Prostate gland (tissue), 2 donors: ENCODE measurements around the gene LRRTM4. TPM values are rescaled to one million over a fixed set of nuclear protein-coding genes. Genes with fewer than 3 reads are reported as not detected.

Experiments
- DNase-seq: peaks from one replicate; pipeline ENCODE4 v3.0.0-alpha.2; 2019; ENCODE audit warnings: low spot score
- H3K27ac ChIP-seq, 2 donors: fragments of 200-600 bp; sonication (generic); 2 replicates each; pipeline ENCODE4 v1.5.1; 2017 to 2019
- H3K27me3 ChIP-seq: fragments of 200-600 bp; sonication (generic); replicated peaks from 2 replicates; pipeline ENCODE4 v1.5.1; 2019; ENCODE audit not compliant: insufficient read depth
- H3K36me3 ChIP-seq, 2 donors: fragments of 200-600 bp; sonication (generic); 1 replicate in 1 of 2; 2 replicates in 1 of 2; pipeline versions ENCODE4 v1.5.1 to v1.8.1; 2017 to 2019
- H3K4me1 ChIP-seq: fragments of 200-600 bp; sonication (generic); replicated peaks from 2 replicates; pipeline ENCODE4 v1.5.1; 2019
- H3K4me3 ChIP-seq, 2 donors: fragments of 200-600 bp; sonication (generic); 2 replicates each; pipeline ENCODE4 v1.5.1; 2017 to 2019
- H3K9me3 ChIP-seq: fragments of 200-600 bp; sonication (generic); 2 replicates; pipeline ENCODE4 v1.5.1; 2017
- POLR2A ChIP-seq: fragments of 450-650 bp; IDR thresholded peaks from one replicate; pipeline ENCODE4 v1.6.1; 2016; ENCODE audit warnings: antibody characterized with exemption, mild to moderate bottlenecking
- POLR2AphosphoS5 ChIP-seq: sonication (generic); formaldehyde crosslinking; IDR thresholded peaks from one replicate; pipeline ENCODE4 v1.6.1; 2017; ENCODE audit warnings: antibody characterized with exemption
- WGBS: methylation state at CpG from one replicate; pipeline ENCODE4 v1.1.5; 2018; 5-methylcytosine and 5-hydroxymethylcytosine counted together
- intact Hi-C: fragments of 100-400 bp; cut with DNase I; formaldehyde crosslinking; loops from one replicate; pipeline ENCODE4 v1.14.2; 2022
- total RNA-seq, 2 donors: library from RNA; depleted of rRNA; stranded (reverse); fragments of >200 nt; gene quantifications; one replicate each; pipeline ENCODE4 v1.1.0, GENCODE V29; 2016
- TF ChIP-seq, protein P1 (sequence below), 4 experiments: fragments of 200-600 bp in 2 of 4; fragments of 450-650 bp in 2 of 4; sonication (generic) in 2 of 4; IDR thresholded peaks; 1 replicate in 3 of 4; 2 replicates in 1 of 4; pipeline ENCODE4 v1.5.1; 2016 to 2019; ENCODE audit warnings: antibody characterized with exemption in 4 of 4, mild to moderate bottlenecking in 2 of 4, moderate library complexity in 2 of 4

LRRTM4 gene
- total RNA-seq, 2 donors from 2014 or later, result 0.09 to 6.2 TPM

DNA sequence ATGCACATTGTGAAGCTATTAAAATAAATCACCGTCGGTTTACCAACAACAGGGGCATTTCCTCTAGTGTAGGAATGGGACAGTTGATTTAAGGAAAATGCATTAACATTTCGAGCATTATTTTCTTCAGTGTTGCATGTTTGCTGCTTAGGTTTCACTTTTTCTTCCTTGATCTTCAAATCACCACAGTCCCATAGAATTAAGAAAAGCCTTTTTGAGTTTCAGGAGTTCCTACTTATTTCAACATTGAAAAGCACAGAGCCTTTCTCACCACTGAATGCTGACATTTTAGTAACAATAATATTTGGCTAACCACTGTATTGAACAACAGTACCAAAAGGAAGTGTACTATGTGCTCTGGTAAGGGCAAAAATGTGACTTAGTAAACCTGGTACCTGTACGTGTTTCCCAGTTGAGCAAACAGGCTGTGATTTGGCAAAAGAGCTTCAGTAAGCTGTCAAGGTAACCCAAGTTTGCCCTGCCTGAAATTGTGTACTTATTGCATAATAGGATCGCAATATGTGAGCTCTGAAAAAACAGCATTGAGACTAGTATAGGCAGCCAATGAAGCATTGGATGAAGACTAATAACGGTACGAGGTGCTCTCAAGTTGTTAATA, 2.2 kb downstream of the LRRTM4 start:
- H3K27ac ChIP-seq, result no peak overlapping the region
- no peak overlapping the region for H3K4me3 ChIP-seq
- H3K36me3 ChIP-seq, result no peaks in the 10 kb centered on the region
- no peaks in the 10 kb centered on the region for H3K4me1 ChIP-seq
- intact Hi-C loops, result no loop called here
- WGBS, result 52% methylated on average over 7 of the region's 7 CpGs
- DNase-seq, result no peak
- TF ChIP-seq POLR2A, result no peak
- no peak for TF ChIP-seq POLR2AphosphoS5
- TF ChIP-seq, protein P1, sequence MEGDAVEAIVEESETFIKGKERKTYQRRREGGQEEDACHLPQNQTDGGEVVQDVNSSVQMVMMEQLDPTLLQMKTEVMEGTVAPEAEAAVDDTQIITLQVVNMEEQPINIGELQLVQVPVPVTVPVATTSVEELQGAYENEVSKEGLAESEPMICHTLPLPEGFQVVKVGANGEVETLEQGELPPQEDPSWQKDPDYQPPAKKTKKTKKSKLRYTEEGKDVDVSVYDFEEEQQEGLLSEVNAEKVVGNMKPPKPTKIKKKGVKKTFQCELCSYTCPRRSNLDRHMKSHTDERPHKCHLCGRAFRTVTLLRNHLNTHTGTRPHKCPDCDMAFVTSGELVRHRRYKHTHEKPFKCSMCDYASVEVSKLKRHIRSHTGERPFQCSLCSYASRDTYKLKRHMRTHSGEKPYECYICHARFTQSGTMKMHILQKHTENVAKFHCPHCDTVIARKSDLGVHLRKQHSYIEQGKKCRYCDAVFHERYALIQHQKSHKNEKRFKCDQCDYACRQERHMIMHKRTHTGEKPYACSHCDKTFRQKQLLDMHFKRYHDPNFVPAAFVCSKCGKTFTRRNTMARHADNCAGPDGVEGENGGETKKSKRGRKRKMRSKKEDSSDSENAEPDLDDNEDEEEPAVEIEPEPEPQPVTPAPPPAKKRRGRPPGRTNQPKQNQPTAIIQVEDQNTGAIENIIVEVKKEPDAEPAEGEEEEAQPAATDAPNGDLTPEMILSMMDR (IDR thresholded peaks at IDR 0.05), result no peak
- H3K9me3 ChIP-seq, result no peaks in the 10 kb centered on the region
- H3K27me3 ChIP-seq, result no peaks in the 10 kb centered on the region

DNA sequence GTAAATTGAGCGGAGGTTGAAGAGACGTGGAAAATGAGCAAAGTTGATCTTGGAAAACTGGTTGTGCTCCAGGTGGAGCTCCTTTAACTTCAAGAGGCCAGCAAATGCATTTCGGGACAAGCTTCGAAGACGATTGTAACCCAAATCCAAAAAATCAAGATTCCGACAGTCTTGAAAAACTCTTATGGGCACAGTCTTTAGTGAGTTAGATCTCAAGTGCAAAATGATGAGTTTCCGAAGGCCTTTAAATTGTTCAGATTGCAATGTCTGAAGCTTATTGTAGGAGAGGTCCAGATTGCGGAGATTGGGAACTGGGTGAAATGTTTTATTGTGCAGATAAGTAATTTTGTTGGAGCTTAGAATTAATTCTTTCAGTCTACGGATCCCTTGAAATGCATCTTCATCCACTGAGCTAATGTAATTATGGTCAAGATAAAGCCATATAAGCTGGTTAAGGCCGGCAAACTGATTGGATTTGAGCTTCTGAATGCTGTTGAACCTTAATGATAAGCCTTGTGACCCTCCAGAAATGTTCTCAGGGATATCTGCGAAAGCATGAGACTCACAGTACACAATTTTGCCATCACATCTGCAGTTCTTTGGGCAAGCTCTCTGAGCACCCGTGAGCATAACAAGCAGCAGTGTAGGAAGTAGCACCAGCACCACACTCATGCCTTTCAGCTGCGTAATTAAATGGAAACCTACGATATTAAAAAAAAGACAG, 2.9 kb downstream of the LRRTM4 start:
- 87% methylated on average over 14 of the region's 14 CpGs for WGBS
- intact Hi-C loops, result no loop called here
- H3K27me3 ChIP-seq, result no peaks in the 10 kb centered on the region
- DNase-seq, result no peak
- TF ChIP-seq, protein P1 (IDR thresholded peaks at IDR 0.05), result no peak
- TF ChIP-seq POLR2A (no peak), POLR2AphosphoS5 (no peak)
- H3K4me1 ChIP-seq, result no peaks in the 10 kb centered on the region
- H3K36me3 ChIP-seq, result no peaks in the 10 kb centered on the region
- H3K27ac ChIP-seq, result no peak overlapping the region
- no peaks in the 10 kb centered on the region for H3K9me3 ChIP-seq
- H3K4me3 ChIP-seq, result no peak overlapping the region

DNA sequence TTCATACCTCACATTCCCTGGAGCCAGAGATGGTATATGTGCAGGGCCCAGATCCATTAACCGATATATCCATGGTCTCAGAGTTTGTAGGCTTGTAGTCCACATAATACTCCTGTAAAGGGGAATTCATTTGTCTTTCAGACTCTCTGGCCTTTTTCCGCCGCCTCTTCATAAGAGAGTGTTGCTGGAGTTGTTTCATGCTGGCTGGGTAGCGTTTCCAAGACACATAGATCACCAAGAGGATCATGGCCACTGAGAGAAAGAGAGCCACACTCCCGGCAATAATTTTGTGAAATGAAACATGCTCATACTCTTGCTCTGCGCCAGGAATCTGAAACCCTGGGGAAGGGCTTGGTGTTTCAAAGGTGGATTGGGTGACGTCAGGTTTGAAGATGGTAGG, 3.9 kb downstream of the LRRTM4 start:
- 96% methylated on average over 7 of the region's 7 CpGs for WGBS
- TF ChIP-seq, protein P1 (IDR thresholded peaks at IDR 0.05), result no peak
- TF ChIP-seq POLR2A (no peak), POLR2AphosphoS5 (no peak)
- intact Hi-C loops, result no loop called here

DNA sequence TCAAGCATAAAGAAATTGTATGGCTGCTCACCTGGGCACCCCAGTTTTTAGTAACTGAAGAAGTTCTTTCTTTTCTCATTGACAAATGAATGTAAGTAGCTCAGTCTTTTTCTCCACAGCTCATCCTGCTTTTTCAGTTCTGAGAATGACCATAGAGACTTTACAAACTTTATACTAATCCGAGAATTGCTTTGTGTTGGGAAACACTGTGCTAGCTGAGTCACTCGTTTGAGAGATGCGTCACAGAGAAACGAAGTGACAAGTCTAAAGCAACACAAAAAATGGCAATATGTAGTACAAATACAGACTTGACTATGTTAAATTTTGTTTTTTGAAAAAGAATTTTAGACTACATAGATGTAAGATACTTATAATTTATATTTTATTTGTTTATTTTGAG, 9.0 kb downstream of the LRRTM4 start:
- no peaks in the 10 kb centered on the region for H3K36me3 ChIP-seq
- no peaks in the 10 kb centered on the region for H3K27me3 ChIP-seq
- intact Hi-C loops, result no loop called here
- H3K4me1 ChIP-seq, result no peaks in the 10 kb centered on the region
- no peak overlapping the region for H3K4me3 ChIP-seq
- H3K9me3 ChIP-seq, result no peaks in the 10 kb centered on the region
- TF ChIP-seq POLR2AphosphoS5 (no peak), POLR2A (no peak)
- TF ChIP-seq, protein P1 (IDR thresholded peaks at IDR 0.05), result no peak
- WGBS, result 86% methylated on average over 4 of the region's 4 CpGs
- H3K27ac ChIP-seq, result no peak overlapping the region
- no peak for DNase-seq

More for the DNA sequence above, 3.9 kb downstream of the LRRTM4 start:
- no peaks in the 10 kb centered on the region for H3K27me3 ChIP-seq
- H3K4me3 ChIP-seq, result no peak overlapping the region
- H3K27ac ChIP-seq, result no peak overlapping the region
- H3K36me3 ChIP-seq, result no peaks in the 10 kb centered on the region
- H3K9me3 ChIP-seq, result no peaks in the 10 kb centered on the region
- DNase-seq, result no peak
- no peaks in the 10 kb centered on the region for H3K4me1 ChIP-seq

DNA sequence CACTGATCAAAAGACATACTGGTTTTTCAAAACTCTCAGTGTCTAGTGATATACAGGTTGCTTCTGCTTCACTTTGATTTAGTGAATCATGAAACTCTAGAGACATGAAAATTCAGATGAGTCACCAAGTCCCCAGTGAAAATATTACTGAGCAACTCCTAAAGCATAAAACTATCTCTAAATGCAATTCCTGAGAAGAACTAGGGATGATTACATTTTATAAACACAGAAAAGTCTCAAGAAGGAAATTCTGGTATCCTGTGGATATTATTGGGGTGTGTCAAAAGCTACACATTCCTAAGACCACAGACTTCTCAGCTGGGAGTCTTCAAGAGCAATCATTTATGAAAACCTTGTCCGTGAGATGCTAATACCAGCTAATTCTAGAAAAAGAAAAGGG, 9.7 kb downstream of the LRRTM4 start:
- Histone ChIP-seq H3K9me3 (no peaks in the 10 kb centered on the region), H3K4me1 (no peaks in the 10 kb centered on the region), H3K4me3 (no peak overlapping the region), H3K36me3 (no peaks in the 10 kb centered on the region), H3K27ac (no peak overlapping the region), H3K27me3 (no peaks in the 10 kb centered on the region)
- TF ChIP-seq POLR2AphosphoS5, result no peak
- no peak for TF ChIP-seq POLR2A
- TF ChIP-seq, protein P1 (IDR thresholded peaks at IDR 0.05), result no peak
- 82% methylated on average over 1 of the region's 1 CpG for WGBS
- intact Hi-C loops, result no loop called here
- DNase-seq, result no peak
